H1 (cell line): ENCODE results near the gene HNRNPK. TPM values are rescaled to one million over a fixed set of nuclear protein-coding genes. Genes with fewer than 3 reads are reported as not detected.

Experiments used
- ASH2L ChIP-seq: fragments of 200-600, 300-600 bp; sonication (generic); IDR thresholded peaks from one replicate; pipeline ENCODE4 v1.7.1; 2017; ENCODE audit warnings: low read length
- CHD7 ChIP-seq: fragments of 300-600 bp; sonication (generic); IDR thresholded peaks from 2 replicates; pipeline ENCODE4 v1.7.1; 2012; ENCODE audit warnings: low read length, moderate library complexity, mild to moderate bottlenecking, inconsistent platforms; ENCODE audit not compliant: insufficient replicate concordance
- CTCF ChIP-seq, 3 experiments: IDR thresholded peaks; 1 replicate in 2 of 3; 2 replicates in 1 of 3; pipeline versions ENCODE4 v1.5.1 to v1.6.1; 2011; ENCODE audit warnings: low read length in 3 of 3, mild to moderate bottlenecking in 3 of 3, inconsistent platforms in 2 of 3, low read depth in 1 of 3, moderate library complexity in 1 of 3; ENCODE audit not compliant: insufficient read depth in 1 of 3; ENCODE audit errors: control extremely low read depth in 1 of 3
- E2F6 ChIP-seq: IDR thresholded peaks from 2 replicates; pipeline ENCODE4 v1.6.1; 2012; ENCODE audit warnings: inconsistent platforms
- SP4 ChIP-seq: IDR thresholded peaks from 2 replicates; pipeline ENCODE4 v1.6.1; 2012; ENCODE audit warnings: low read length, inconsistent platforms
- TBP ChIP-seq: IDR thresholded peaks from 2 replicates; pipeline ENCODE4 v1.6.1; 2011; ENCODE audit warnings: low read depth, low read length, improper control_type of control experiment
- USF2 ChIP-seq: IDR thresholded peaks from 2 replicates; pipeline ENCODE4 v1.6.1; 2011; ENCODE audit warnings: low read length, improper control_type of control experiment
- polyA plus RNA-seq, 7 experiments: library from polyadenylated mRNA; depleted of rRNA in 3 of 7; stranded (reverse) in 5 of 7; unstranded in 2 of 7; fragments of >200 nt in 5 of 7; fragments of 200-250 nt in 2 of 7; gene quantifications; 1 replicate in 5 of 7; 2 replicates in 1 of 7; 4 replicates in 1 of 7; pipeline versions ENCODE4 v1.2.1 to v1.2.3, GENCODE V29; 2011 to 2013; ENCODE audit warnings: missing spikeins in 2 of 7, mixed read lengths in 2 of 7
- total RNA-seq: library from RNA; stranded (reverse); fragmentation: NEBNext Ultra II Directional; extraction: Animal tissue kit (Norgen Biotek cat#: 25700); gene quantifications from 2 replicates; pipeline ENCODE4 v1.2.1, GENCODE V29; 2021

The HNRNPK gene
- total and polyA plus RNA-seq, 2 of the 8 experiments (the other 6 are each of a cell fraction or from before 2014, with no cell fraction given): 414 to 887 TPM

GRCh38 chr9:84003246-84003645, 23.2 kb upstream of the HNRNPK start (continued):
- TF ChIP-seq CTCF (IDR thresholded peaks at IDR 0.05; ENCODE audit: control extremely low read depth in 1 of 3, insufficient read depth in 1 of 3, low read depth in 1 of 3, low read length in 3 of 3) (no peak), ASH2L (no peak), SP4 (no peak), CHD7 (no peak), E2F6 (no peak), USF2 (no peak), TBP (no peak)
